NK-92 (cell line): ENCODE data around the gene UFL1.

Experiments used
- DNase-seq: peaks from one replicate; lab custom pipeline; 2025; ENCODE audit not compliant: unreplicated experiment; lab: John Stamatoyannopoulos, UW

The UFL1 gene

DNA sequence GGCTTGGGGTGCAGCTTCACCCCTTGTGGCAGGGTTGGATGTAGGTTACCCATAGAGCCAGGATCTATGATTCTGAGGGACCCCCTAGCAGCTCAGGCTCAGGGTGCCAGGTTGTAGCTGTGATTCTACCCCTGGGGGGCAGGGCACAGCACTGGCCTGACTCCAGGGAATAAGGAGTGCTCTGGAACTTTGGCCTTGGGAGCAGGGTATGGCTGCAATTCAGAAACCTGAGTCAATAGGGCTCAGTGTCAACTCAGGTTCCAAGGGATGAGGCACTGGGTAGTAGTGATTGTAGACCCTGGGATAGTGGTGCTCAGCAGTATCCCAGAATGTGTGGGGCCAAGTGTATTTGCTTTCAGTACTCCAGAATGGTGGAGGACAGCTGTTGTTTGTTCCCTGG is 49.9 kb downstream of the UFL1 start:
- no peak for DNase-seq

DNA sequence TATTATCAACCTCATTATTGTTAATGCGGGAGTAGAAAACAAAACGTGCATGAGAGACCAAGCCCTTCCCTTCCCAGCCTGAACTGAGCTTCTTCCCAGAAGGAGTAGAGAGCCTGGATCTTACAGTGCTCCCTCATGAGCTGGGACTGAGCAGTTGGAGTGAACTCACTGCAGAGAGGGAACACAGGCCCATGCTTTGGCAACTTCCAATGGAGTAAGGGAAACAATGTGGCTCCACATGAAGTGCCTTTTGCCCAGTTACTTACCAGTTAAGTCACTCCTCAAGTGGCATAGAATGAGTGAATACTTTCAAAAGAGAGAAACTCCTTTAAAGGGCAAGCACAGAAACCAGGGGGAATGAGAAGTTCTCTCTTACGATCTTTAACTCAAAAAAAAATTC is 53.8 kb downstream of the UFL1 start:
- no peak for DNase-seq

DNA sequence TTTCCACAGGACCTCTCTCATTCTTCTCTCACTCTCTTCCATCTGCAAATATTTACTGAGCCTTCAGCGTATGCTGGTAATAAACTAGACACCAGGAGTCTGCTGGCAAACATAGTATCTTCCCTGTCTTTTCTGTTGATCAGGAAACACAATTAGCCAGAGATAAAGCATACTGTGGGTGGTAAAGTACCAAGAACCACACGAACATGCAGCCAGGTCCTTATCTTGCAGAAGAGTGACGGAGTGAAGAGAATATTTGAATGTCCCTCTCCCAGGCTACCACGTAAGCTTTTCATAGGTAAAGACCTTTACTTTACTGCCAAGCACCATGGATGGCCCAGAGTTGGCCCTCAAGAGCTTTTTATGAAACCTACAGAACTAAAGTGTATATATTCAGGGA is 54.6 kb downstream of the UFL1 start:
- DNase-seq, result no peak

- DNase-seq, result no peak
Measured at GRCh38 chr6:96582021-96582420, 60.4 kb downstream of the UFL1 start.

DNA sequence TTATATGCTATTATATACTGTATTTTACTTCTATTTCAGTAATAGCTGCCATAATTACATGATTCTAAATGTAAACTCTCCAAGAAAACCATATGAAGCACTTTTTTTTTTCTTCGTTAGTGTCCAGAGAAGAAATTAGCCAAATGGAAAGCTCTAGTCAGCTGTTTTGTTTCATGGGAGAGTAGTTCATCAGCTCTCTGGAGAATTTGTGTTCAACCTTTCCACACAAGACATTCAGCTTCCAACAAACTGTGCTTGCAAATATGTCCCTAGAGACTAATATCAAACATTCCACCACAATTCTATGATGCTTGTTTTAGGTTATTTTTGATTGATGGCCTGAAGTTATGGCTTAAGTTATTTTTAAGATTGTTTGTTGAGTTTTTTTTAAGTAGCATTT is 60.8 kb downstream of the UFL1 start:
- no peak for DNase-seq

- no peak for DNase-seq
Measured at GRCh38 chr6:96604420-96604819, 82.8 kb downstream of the UFL1 start.
